ENCODE data around the gene PHOX2A. TPM values are rescaled to one million over a fixed set of nuclear protein-coding genes. Genes with fewer than 3 reads are reported as not detected.
"Not testable (repeated sequence)": the region's sequence is repeated elsewhere in the genome, so short reads cannot be mapped to it uniquely, and the experiment has no call there.

The PHOX2A gene
- total RNA-seq, 4 donors from 2014 or later: not detected

DNA sequence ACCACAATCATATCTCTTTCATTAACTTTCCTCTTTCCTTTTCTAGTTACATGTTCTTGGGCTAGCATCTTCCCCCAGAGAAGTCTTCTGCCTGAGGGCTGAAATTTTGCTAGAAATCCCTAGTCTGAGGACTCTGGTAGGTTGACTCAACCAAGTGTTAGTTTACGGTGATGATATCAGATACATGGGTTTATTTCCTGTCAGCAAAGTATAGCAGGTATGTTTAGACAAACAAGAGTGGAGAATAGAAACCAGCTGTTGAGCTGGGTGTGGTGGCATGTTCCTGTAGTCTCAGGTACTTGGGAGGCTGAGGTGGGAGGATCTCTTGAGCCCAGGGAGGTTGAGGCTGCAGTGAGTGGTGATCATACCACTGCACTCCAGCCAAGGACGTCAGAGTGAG is 40.8 kb downstream of the PHOX2A start:
- TF ChIP-seq, protein P1, sequence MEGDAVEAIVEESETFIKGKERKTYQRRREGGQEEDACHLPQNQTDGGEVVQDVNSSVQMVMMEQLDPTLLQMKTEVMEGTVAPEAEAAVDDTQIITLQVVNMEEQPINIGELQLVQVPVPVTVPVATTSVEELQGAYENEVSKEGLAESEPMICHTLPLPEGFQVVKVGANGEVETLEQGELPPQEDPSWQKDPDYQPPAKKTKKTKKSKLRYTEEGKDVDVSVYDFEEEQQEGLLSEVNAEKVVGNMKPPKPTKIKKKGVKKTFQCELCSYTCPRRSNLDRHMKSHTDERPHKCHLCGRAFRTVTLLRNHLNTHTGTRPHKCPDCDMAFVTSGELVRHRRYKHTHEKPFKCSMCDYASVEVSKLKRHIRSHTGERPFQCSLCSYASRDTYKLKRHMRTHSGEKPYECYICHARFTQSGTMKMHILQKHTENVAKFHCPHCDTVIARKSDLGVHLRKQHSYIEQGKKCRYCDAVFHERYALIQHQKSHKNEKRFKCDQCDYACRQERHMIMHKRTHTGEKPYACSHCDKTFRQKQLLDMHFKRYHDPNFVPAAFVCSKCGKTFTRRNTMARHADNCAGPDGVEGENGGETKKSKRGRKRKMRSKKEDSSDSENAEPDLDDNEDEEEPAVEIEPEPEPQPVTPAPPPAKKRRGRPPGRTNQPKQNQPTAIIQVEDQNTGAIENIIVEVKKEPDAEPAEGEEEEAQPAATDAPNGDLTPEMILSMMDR (IDR thresholded peaks at IDR 0.05): no peak
- no peak for TF ChIP-seq POLR2A (IDR thresholded peaks at IDR 0.05)

DNA sequence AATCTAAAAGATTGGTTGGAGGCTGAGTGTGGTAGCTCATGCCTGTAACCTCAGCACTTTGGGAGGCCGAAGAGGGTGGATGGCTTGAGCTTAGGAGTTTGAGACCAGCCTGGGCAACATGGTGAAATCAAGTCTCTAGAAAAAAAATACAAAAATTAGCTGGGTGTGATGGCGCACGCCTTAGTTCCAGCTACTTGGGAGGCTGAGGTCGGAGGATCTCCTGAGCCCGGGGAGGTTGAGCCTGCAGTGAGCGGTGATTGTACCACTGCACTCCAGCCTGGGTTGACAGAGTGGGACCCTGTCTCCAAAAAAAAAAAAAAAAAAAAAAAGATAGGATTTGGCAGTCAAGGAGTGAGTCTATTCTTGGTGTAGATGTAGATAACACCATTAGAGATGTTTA is 41.4 kb downstream of the PHOX2A start:
- 99 to 100% methylated on average over 6 of the region's 6 CpGs for WGBS, 2 donors
- H3K4me3 ChIP-seq (ENCODE audit: low read depth, poor library complexity, severe bottlenecking): no peak overlapping the region
- no peak for TF ChIP-seq POLR2A (IDR thresholded peaks at IDR 0.05)
- TF ChIP-seq, protein P1 (IDR thresholded peaks at IDR 0.05): no peak
- intact Hi-C loops (cut with DNase I; ENCODE audit: low total_unique reads): no loop called here
- DNase-seq (ENCODE audit: low spot score in 2 of 2): peak in 1 of 2 donors; percentile 36

More for the DNA sequence above, 40.8 kb downstream of the PHOX2A start:
- DNase-seq (ENCODE audit: low spot score in 2 of 2): no peak
- no peak overlapping the region for H3K4me3 ChIP-seq (ENCODE audit: low read depth, poor library complexity, severe bottlenecking)
- 76 to 87% methylated on average over 2 of the region's 2 CpGs for WGBS, 2 donors
- intact Hi-C loops (cut with DNase I; ENCODE audit: low total_unique reads): no loop called here

DNA sequence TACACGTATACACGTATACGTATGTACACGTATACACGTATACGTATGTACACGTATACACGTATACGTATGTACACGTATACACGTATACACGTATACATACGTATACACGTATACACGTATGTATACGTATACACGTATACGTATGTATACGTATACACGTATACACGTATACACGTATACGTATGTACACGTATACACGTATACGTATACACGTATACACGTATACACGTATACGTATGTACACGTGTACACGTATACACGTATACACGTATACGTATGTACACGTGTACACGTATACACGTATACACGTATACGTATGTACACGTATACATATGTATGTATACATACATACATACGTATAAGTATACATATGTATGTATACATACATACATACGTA is 42.5 kb downstream of the PHOX2A start:
- DNase-seq (ENCODE audit: low spot score in 2 of 2); H3K4me3 ChIP-seq (ENCODE audit: low read depth, poor library complexity, severe bottlenecking); intact Hi-C loops (cut with DNase I; ENCODE audit: low total_unique reads): not testable (repeated sequence)
- WGBS, 2 donors: 83 to 94% methylated on average over 16 to 43 of the region's 43 CpGs

DNA sequence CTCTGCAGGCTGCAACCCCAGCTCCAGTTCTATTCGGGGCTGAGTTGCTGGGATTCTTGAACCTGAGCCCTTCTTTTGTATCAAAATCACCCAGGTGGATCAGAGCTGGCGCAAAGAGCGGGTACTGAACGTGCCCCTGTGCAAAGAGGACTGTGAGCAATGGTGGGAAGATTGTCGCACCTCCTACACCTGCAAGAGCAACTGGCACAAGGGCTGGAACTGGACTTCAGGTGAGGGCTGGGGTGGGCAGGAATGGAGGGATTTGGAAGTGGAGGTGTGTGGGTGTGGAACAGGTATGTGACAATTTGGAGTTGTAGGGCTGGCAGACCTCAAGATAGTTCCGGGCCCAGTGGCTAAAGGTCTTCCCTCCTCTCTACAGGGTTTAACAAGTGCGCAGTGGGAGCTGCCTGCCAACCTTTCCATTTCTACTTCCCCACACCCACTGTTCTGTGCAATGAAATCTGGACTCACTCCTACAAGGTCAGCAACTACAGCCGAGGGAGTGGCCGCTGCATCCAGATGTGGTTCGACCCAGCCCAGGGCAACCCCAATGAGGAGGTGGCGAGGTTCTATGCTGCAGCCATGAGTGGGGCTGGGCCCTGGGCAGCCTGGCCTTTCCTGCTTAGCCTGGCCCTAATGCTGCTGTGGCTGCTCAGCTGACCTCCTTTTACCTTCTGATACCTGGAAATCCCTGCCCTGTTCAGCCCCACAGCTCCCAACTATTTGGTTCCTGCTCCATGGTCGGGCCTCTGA is 48.3 kb downstream of the PHOX2A start:
- no peak for DNase-seq (ENCODE audit: low spot score in 2 of 2)
- intact Hi-C loops (cut with DNase I; ENCODE audit: low total_unique reads): no loop called here
- no peak overlapping the region for H3K4me3 ChIP-seq (ENCODE audit: low read depth, poor library complexity, severe bottlenecking)
- no peak for TF ChIP-seq POLR2A (IDR thresholded peaks at IDR 0.05)
- TF ChIP-seq, protein P1 (IDR thresholded peaks at IDR 0.05): no peak
- 81 to 82% methylated on average over 12 of the region's 12 CpGs for WGBS, 2 donors

DNA sequence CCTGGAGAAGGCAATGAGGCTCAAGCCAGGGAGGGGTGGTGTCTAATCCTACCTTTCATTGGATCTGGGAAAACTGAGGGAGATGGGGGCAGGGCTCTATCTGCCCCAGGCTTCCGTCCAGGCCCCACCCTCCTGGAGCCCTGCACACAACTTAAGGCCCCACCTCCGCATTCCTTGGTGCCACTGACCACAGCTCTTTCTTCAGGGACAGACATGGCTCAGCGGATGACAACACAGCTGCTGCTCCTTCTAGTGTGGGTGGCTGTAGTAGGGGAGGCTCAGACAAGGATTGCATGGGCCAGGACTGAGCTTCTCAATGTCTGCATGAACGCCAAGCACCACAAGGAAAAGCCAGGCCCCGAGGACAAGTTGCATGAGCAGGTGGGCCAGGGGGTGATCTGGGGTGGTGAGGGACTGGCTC is 52.0 kb downstream of the PHOX2A start, which contains the start of gene FOLR1:
TSS of gene FOLR1 (plus strand) at position 180 of the 421 bp plus-strand sequence. CDS start at position 214, 34 bp downstream.
- no peak for TF ChIP-seq POLR2A (IDR thresholded peaks at IDR 0.05)
- TF ChIP-seq, protein P1 (IDR thresholded peaks at IDR 0.05): no peak
- peak in 1 of 2 donors; percentile 72 for DNase-seq (ENCODE audit: low spot score in 2 of 2)
- intact Hi-C loops (cut with DNase I; ENCODE audit: low total_unique reads): no loop called here
- 70 to 76% methylated on average over 5 of the region's 5 CpGs for WGBS, 2 donors
- no peak within 1 kb of the TSS for H3K4me3 ChIP-seq (ENCODE audit: low read depth, poor library complexity, severe bottlenecking)

DNA sequence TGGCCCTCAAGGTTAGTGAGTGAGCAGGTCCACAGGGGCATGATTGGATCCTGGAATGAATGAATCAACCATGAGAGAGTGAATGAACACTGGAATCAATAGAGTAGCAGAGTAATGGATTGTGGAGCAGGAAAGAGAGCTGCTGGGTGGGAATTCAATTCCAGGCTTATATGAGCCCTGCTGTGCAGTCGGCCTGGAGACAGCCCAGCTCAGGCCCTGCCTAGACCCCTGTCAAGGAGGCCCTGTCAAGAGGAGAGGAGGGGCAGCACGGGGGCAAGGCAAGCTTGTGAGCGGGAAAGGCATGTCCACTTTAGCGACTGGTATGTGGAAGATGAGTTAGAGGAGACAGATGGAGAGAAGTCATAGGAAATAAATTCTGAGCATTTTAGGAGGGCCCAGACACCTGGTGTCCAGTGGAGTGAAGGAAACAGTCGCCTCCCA is 53.3 kb downstream of the PHOX2A start:
- TF ChIP-seq, protein P1 (IDR thresholded peaks at IDR 0.05): no peak
- TF ChIP-seq POLR2A (IDR thresholded peaks at IDR 0.05): no peak
- H3K4me3 ChIP-seq (ENCODE audit: low read depth, poor library complexity, severe bottlenecking): no peak overlapping the region
- intact Hi-C loops (cut with DNase I; ENCODE audit: low total_unique reads): no loop called here
- WGBS, 2 donors: 87 to 88% methylated on average over 5 of the region's 5 CpGs
- DNase-seq (ENCODE audit: low spot score in 2 of 2): peak in 1 of 2 donors; percentile 56

All from lower leg skin (tissue), 4 donors.